ENCODE data around the gene CCT4.
"Not testable (repeated sequence)": the region's sequence is repeated elsewhere in the genome, so short reads cannot be mapped to it uniquely, and the experiment has no call there.

Gene CCT4

GRCh38 chr2:61878761-61879160, 9.7 kb downstream of the CCT4 start:
- Histone ChIP-seq H3K27ac (ENCODE audit: low read depth, low read length) (no peak overlapping the region), H3K9me3 (ENCODE audit: control insufficient read depth, insufficient read depth, low read length) (no peaks in the 10 kb centered on the region), H3K27me3 (ENCODE audit: control insufficient read depth, insufficient read depth, low read length) (no peaks in the 10 kb centered on the region), H3K36me3 (ENCODE audit: control insufficient read depth, insufficient read depth, low read length) (peaks cover 100% of the 10 kb centered on the region), H3K4me1 (ENCODE audit: control insufficient read depth, insufficient read depth, low read length) (no peaks in the 10 kb centered on the region), H3K4me3 (ENCODE audit: low read depth, low read length) (no peak overlapping the region), H3K9ac (ENCODE audit: low read depth, low read length) (no peak overlapping the region)

- Histone ChIP-seq H3K4me1 (ENCODE audit: control insufficient read depth, insufficient read depth, low read length) (no peaks in the 10 kb centered on the region), H3K9me3 (ENCODE audit: control insufficient read depth, insufficient read depth, low read length) (no peaks in the 10 kb centered on the region), H3K9ac (ENCODE audit: low read depth, low read length) (no peak overlapping the region), H3K36me3 (ENCODE audit: control insufficient read depth, insufficient read depth, low read length) (peaks cover 100% of the 10 kb centered on the region), H3K27me3 (ENCODE audit: control insufficient read depth, insufficient read depth, low read length) (no peaks in the 10 kb centered on the region), H3K4me3 (ENCODE audit: low read depth, low read length) (no peak overlapping the region), H3K27ac (ENCODE audit: low read depth, low read length) (no peak overlapping the region)
Observed at GRCh38 chr2:61877571-61878245, 10.7 kb downstream of the CCT4 start.

- Histone ChIP-seq H3K36me3 (ENCODE audit: control insufficient read depth, insufficient read depth, low read length) (peaks cover 100% of the 10 kb centered on the region), H3K9me3 (ENCODE audit: control insufficient read depth, insufficient read depth, low read length) (no peaks in the 10 kb centered on the region), H3K4me3 (ENCODE audit: low read depth, low read length) (no peak overlapping the region), H3K4me1 (ENCODE audit: control insufficient read depth, insufficient read depth, low read length) (no peaks in the 10 kb centered on the region), H3K27ac (ENCODE audit: low read depth, low read length) (no peak overlapping the region), H3K9ac (ENCODE audit: low read depth, low read length) (no peak overlapping the region), H3K27me3 (ENCODE audit: control insufficient read depth, insufficient read depth, low read length) (no peaks in the 10 kb centered on the region)
Observed at GRCh38 chr2:61876400-61876799, 12.1 kb downstream of the CCT4 start.

GRCh38 chr2:61866482-61867089, 21.9 kb downstream of the CCT4 start:
- not testable (repeated sequence) for H3K4me3 ChIP-seq (ENCODE audit: low read depth, low read length); H3K27me3 ChIP-seq (ENCODE audit: control insufficient read depth, insufficient read depth, low read length)

GRCh38 chr2:61862085-61862484, 26.4 kb downstream of the CCT4 start:
- H3K4me1 ChIP-seq (ENCODE audit: control insufficient read depth, insufficient read depth, low read length) = no peaks in the 10 kb centered on the region
- H3K4me3 ChIP-seq (ENCODE audit: low read depth, low read length) = no peak overlapping the region
- H3K27me3 ChIP-seq (ENCODE audit: control insufficient read depth, insufficient read depth, low read length) = no peaks in the 10 kb centered on the region
- H3K9me3 ChIP-seq (ENCODE audit: control insufficient read depth, insufficient read depth, low read length) = no peaks in the 10 kb centered on the region
- no peak overlapping the region for H3K27ac ChIP-seq (ENCODE audit: low read depth, low read length)
- peaks cover 30% of the 10 kb centered on the region for H3K36me3 ChIP-seq (ENCODE audit: control insufficient read depth, insufficient read depth, low read length)
- no peak overlapping the region for H3K9ac ChIP-seq (ENCODE audit: low read depth, low read length)

More at GRCh38 chr2:61866482-61867089, 21.9 kb downstream of the CCT4 start:
- H3K4me1 ChIP-seq (ENCODE audit: control insufficient read depth, insufficient read depth, low read length); H3K9ac ChIP-seq (ENCODE audit: low read depth, low read length); H3K27ac ChIP-seq (ENCODE audit: low read depth, low read length); H3K9me3 ChIP-seq (ENCODE audit: control insufficient read depth, insufficient read depth, low read length): not testable (repeated sequence)
- peaks cover 73% of the 10 kb centered on the region for H3K36me3 ChIP-seq (ENCODE audit: control insufficient read depth, insufficient read depth, low read length)

GRCh38 chr2:61857224-61857623, 31.2 kb downstream of the CCT4 start:
- Histone ChIP-seq H3K4me1 (ENCODE audit: control insufficient read depth, insufficient read depth, low read length) (0 out of 2 replicates have a peak, but pooled peaks cover 3% of the 10 kb centered on the region), H3K4me3 (ENCODE audit: low read depth, low read length) (no peak overlapping the region), H3K27me3 (ENCODE audit: control insufficient read depth, insufficient read depth, low read length) (no peaks in the 10 kb centered on the region), H3K36me3 (ENCODE audit: control insufficient read depth, insufficient read depth, low read length) (no peaks in the 10 kb centered on the region), H3K27ac (ENCODE audit: low read depth, low read length) (no peak overlapping the region), H3K9ac (ENCODE audit: low read depth, low read length) (no peak overlapping the region), H3K9me3 (ENCODE audit: control insufficient read depth, insufficient read depth, low read length) (no peaks in the 10 kb centered on the region)

GRCh38 chr2:61855318-61855613, 33.2 kb downstream of the CCT4 start:
- Histone ChIP-seq H3K4me3 (ENCODE audit: low read depth, low read length) (peak overlapping the region; percentile 84), H3K27ac (ENCODE audit: low read depth, low read length) (peak overlapping the region; percentile 57)

GRCh38 chr2:61854564-61855317, 33.7 kb downstream of the CCT4 start:
- 0 out of 2 replicates have a peak, but pooled peaks cover 4% of the 10 kb centered on the region for H3K4me1 ChIP-seq (ENCODE audit: control insufficient read depth, insufficient read depth, low read length)
- no peaks in the 10 kb centered on the region for H3K27me3 ChIP-seq (ENCODE audit: control insufficient read depth, insufficient read depth, low read length)
- H3K9me3 ChIP-seq (ENCODE audit: control insufficient read depth, insufficient read depth, low read length) = no peaks in the 10 kb centered on the region
- peak overlapping the region; percentile 84 for H3K4me3 ChIP-seq (ENCODE audit: low read depth, low read length)
- H3K36me3 ChIP-seq (ENCODE audit: control insufficient read depth, insufficient read depth, low read length) = no peaks in the 10 kb centered on the region
- H3K9ac ChIP-seq (ENCODE audit: low read depth, low read length) = peak overlapping the region; percentile 55
- H3K27ac ChIP-seq (ENCODE audit: low read depth, low read length) = peak overlapping the region; percentile 57

More at GRCh38 chr2:61855318-61855613, 33.2 kb downstream of the CCT4 start:
- Histone ChIP-seq H3K9me3 (ENCODE audit: control insufficient read depth, insufficient read depth, low read length) (no peaks in the 10 kb centered on the region), H3K36me3 (ENCODE audit: control insufficient read depth, insufficient read depth, low read length) (no peaks in the 10 kb centered on the region), H3K9ac (ENCODE audit: low read depth, low read length) (peak overlapping the region; percentile 55), H3K4me1 (ENCODE audit: control insufficient read depth, insufficient read depth, low read length) (0 out of 2 replicates have a peak, but pooled peaks cover 4% of the 10 kb centered on the region), H3K27me3 (ENCODE audit: control insufficient read depth, insufficient read depth, low read length) (no peaks in the 10 kb centered on the region)

- H3K36me3 ChIP-seq (ENCODE audit: control insufficient read depth, insufficient read depth, low read length) = no peaks in the 10 kb centered on the region
- H3K4me1 ChIP-seq (ENCODE audit: control insufficient read depth, insufficient read depth, low read length) = 0 out of 2 replicates have a peak, but pooled peaks cover 4% of the 10 kb centered on the region
- no peaks in the 10 kb centered on the region for H3K27me3 ChIP-seq (ENCODE audit: control insufficient read depth, insufficient read depth, low read length)
- peak within 1 kb of the TSS; percentile 82 for H3K9ac ChIP-seq (ENCODE audit: low read depth, low read length)
- H3K27ac ChIP-seq (ENCODE audit: low read depth, low read length) = peak within 1 kb of the TSS; percentile 87
- no peaks in the 10 kb centered on the region for H3K9me3 ChIP-seq (ENCODE audit: control insufficient read depth, insufficient read depth, low read length)
- peak within 1 kb of the TSS; percentile 84 for H3K4me3 ChIP-seq (ENCODE audit: low read depth, low read length)
Observed at GRCh38 chr2:61853847-61854563, 34.5 kb downstream of the CCT4 start, which contains the start of gene FAM161A. Gene FAM161A (minus strand): TSS chr2:61854060. CDS start chr2:61854041, 19 bp downstream.

GRCh38 chr2:61853086-61853846, 35.2 kb downstream of the CCT4 start:
- Histone ChIP-seq H3K36me3 (ENCODE audit: control insufficient read depth, insufficient read depth, low read length) (no peaks in the 10 kb centered on the region), H3K4me3 (ENCODE audit: low read depth, low read length) (peak overlapping the region; percentile 84), H3K27ac (ENCODE audit: low read depth, low read length) (peak overlapping the region; percentile 87), H3K9me3 (ENCODE audit: control insufficient read depth, insufficient read depth, low read length) (no peaks in the 10 kb centered on the region), H3K27me3 (ENCODE audit: control insufficient read depth, insufficient read depth, low read length) (no peaks in the 10 kb centered on the region), H3K4me1 (ENCODE audit: control insufficient read depth, insufficient read depth, low read length) (0 out of 2 replicates have a peak, but pooled peaks cover 4% of the 10 kb centered on the region), H3K9ac (ENCODE audit: low read depth, low read length) (peak overlapping the region; percentile 82)
